Measurements from ENCODE around the gene CHMP1B.
"Not testable (repeated sequence)": the region's sequence is repeated elsewhere in the genome, so short reads cannot be mapped to it uniquely, and the experiment has no call there.

CHMP1B gene

DNA sequence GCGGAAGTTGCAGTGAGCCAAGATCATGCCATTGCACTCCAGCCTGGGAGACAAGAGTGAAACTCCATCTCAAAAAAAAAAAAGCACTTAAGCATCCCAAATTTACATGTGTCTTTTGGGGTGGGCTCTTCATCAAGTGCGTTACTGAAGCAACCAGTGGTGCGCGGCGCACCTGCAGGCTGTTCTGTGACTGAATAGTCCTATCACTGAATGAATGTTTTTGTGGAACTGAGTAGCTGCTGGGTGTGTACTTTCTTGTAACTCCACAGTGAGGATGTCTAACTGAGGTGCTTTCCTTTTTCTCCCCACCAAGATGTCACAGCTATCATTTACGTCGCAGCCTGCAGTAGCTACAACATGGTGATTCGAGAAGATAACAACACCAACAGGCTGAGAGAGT lies 17.0 kb downstream of the CHMP1B start:
- no peak for DNase-seq (ENCODE audit: low read depth, low spot score)

DNA sequence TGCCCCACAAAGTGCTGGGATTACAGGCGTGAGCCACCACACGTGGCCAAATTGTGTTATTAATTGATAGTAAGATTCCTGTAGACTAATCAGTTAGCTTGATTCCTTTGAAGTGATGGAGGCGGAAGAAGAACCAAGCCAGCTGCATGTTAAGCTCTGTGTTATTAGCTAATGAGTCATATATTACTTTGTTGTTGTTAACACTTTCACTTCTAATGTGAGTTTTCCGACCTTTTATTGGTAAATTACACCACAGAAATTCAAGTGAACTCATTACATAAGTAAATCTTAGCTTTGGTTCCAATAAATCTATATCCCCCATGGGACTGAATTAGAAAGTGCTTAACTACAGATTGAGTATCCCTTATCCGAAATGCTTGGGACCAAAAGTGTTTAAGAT lies 20.3 kb downstream of the CHMP1B start:
- no peak for DNase-seq (ENCODE audit: low read depth, low spot score)

DNA sequence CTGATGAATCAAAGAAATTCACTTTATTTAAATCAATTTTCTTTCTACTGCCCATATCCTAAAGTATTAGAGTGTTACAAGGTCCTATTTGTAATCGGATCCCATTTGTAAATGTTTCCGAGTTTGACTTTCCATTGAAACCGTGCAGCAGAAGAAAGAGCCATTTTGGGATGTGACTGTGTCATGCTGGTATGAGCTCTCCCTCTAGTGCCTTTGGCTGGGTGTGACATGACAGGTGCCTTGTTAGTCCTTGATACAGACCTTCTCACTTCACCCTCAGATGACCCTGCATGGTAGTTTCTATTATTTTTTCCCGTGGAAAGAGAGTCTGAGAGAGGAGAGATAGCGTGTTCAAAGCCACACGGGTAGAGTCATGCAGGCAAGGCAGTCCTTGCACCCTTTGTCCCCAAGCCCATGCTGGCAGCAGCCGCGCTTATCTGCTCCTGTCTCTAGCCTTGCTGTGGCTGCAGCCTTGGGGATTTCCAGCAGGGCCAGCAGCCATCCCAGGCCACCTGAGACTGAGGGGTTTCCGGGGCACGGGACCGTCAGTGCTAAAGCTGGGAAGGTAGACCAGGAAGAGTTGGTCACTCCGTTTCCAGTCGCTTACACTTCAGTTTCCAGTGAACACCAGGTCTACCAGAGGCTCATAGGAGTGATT lies 21.4 kb downstream of the CHMP1B start:
- DNase-seq (ENCODE audit: low read depth, low spot score): no peak

DNA sequence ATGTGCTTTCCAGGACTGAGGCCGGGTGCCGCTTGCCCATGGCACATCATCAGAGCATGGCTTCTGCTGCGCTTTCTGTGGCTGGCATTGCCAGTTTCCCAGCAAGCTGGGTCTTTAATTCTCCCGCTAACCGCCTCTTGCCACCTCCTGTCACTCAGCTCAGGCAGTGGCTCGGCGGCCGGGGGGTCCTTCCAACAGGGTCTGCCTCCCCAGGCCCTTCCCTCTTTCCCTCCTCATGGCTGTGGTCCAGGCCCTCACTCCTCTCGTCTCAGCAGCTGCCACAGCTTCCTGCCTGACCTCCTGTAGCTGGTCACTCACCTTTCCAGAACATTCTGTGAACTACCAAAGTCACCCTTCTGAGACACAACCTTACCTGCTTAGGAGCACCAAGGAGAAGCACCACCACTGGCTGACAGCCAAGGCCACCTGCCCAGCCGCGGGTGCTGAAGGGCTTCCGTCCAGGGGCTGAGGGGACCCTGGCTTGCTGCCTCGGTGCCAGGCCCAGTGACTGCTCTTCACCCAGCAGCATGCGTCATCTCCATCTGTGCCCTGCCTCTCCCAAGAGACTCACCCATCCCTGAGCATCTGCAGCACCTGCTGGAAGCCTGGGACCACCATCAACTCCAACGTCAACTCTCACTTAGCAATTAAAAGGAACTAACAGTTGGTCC lies 22.6 kb downstream of the CHMP1B start:
- DNase-seq (ENCODE audit: low read depth, low spot score): no peak

DNA sequence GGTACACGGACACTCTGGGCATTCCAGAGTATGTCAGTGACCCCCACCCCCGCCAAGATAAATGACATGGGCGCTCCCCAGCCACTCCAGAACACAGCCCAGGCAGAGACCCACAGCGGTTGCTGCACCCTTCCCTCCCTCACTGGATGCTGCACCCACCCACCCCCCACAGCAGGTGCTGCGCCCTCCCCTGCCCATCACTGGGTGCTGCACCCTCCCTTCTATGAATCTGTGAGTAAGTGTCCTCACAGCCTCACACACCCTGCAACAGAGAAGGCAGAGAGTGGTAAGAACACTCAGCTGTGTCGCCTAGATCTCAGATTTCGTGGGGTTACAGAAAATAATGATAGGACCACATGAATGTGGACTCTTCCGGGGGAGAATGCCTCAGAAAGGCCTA lies 23.5 kb downstream of the CHMP1B start:
- no peak for DNase-seq (ENCODE audit: low read depth, low spot score)

DNA sequence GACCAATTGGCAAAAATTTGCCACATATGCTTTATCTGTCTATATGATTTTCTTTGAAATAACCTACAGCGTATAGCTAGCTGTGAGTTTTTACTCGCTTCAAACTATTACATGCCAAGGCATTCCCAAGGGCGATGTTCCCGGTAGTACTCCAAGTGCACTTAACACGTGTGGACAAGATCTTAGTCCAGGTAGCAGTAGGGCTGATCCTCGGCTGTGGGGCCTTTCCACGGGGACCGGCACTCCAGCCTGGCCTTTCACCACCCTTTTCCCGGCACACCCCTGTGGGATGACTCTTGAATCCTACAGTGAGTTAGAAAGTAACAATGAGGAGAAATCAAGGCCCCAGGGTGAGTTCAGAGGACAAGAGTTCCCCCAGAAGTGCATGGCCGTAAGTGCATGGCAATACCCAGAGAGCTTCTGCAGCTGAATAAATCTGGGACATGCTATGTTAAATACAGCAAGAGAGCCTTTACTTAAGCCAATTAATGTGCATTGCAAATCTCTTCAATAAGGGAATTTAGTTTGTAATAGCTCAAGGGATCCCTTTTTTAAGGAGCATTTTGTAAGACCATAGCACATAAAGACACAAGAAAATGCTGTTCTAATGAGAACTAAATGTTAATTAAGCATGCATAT lies 26.4 kb downstream of the CHMP1B start:
- DNase-seq (ENCODE audit: low read depth, low spot score): no peak

DNA sequence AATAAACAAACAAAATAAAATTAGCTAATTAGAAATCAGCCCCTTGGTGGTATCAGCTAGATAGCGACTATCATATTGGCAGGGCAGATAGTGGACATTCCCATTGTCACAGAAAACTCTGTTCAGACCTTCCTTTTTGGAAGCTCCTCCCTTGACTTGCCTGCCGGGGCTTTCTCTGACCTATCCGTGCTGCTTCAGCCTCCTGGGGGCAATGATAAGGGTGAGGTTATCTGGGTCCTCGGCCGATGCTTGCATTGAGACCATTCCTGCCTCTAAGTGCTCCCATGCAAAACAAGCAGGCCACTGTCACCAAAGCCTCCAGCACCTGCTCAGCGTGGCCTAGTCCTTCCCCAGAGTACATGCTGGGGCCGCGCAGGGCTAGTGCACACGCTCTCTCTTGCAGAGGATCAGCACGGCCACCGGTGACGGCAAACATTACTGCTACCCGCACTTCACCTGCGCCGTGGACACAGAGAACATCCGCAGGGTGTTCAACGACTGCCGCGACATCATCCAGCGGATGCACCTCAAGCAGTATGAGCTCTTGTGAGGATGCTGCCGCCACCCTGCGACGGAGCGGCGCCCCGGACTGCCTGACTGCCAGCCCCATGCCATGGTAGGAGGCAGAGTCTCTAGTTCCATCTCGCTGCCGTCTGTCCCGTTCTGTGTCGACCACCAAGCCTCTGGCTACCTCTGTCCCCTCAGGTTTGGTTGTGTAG lies 29.5 kb downstream of the CHMP1B start:
- DNase-seq (ENCODE audit: low read depth, low spot score): no peak

DNA sequence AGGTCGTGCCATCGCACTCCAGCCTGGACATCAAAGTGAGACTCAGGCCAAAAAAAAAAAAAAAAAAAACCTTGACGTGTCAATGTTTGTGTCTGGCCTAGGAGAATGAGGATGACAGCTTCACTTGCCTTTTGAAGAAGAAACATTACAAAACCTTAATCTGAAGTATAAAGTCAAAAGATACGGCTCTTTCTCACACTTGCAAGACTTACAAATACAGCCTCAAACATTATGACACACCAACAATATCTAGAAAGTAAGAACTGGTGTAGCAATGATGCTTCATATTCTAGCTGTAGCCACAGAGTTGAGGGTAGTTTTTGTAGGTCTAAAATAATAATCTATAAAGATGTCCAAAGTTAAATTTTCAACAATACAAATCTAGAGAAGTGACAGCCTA lies 31.4 kb downstream of the CHMP1B start:
- DNase-seq (ENCODE audit: low read depth, low spot score): no peak

DNA sequence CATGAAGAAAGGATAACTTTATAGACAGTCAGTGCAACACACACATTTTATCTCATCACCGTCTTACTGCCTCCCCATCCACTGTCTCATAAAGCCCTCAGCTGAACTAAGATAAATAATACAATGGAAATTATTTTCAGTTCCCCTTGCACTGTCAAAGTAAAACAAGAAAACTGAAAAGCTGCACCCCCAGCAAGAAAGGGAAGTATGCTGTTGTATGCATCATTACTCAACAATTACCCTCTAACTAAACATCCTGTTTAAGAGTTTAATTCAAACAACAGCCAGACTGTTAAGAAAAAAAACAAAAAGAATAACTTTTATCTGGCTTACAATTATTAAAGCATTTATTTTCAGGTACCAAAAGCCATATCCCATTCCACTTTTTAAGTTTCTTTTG lies 31.9 kb downstream of the CHMP1B start:
- no peak for DNase-seq (ENCODE audit: low read depth, low spot score)

DNA sequence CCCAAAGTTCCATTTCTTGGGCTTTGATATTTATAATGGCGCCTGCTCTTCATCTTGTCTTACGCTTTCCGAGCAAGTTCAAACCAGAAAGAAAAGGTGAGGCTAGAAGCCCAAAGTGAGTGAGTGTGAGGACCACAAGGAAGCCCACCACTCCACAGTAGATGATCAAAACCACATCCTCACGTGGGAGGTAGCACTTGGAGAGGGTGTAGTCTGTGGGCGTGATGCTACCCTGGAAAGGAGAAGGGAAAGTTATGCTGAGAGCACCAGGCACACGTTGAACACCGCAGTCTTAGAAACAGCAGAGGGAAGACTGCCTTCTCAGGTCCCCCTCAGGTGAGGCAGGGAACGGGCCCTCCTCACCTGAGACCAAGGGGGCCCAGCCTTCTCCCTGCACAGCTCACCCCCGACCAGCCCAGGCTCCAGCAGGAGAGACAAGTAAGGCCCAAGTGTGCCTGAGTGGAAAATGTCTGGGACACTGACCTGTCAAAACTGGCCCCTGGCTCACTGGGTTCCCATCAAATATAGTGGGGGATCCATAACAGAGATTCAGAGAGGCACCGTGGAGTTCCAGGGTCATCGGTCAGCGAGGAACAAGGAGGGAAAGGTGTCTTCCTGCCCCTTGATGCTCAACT lies 33.3 kb downstream of the CHMP1B start:
- no peak for DNase-seq (ENCODE audit: low read depth, low spot score)

DNA sequence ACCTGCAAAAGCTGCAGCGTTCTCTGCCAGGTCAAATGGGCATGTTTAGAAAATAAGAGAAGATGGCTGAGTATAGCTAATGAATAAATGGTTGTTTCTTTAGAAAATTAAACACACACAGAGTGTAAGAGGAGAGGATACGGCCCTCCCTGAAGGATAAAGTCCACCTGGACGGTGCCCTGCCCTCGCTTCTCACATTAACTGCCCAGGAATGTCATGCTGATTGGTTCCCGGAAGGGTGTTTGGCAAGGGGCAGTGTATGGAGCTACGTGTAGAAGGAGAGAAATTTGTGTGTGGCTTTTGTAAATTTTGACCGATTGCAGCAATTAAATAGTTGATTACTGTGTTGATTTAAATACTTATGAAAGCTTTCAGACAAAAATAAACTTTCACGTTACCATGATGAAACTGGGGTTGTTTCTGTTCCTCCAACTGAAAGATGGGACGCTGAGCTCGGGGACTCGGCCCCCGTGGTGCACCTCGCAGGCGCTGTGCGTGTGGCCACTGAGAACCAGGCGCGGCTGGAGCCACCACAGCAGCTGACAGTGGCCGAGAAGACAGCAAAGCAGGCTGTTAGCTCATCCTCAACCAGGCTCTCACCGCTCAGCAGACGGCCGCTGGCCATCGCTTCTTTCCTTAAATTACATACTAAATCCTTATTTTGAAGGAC lies 34.2 kb downstream of the CHMP1B start:
- no peak for DNase-seq (ENCODE audit: low read depth, low spot score)

DNA sequence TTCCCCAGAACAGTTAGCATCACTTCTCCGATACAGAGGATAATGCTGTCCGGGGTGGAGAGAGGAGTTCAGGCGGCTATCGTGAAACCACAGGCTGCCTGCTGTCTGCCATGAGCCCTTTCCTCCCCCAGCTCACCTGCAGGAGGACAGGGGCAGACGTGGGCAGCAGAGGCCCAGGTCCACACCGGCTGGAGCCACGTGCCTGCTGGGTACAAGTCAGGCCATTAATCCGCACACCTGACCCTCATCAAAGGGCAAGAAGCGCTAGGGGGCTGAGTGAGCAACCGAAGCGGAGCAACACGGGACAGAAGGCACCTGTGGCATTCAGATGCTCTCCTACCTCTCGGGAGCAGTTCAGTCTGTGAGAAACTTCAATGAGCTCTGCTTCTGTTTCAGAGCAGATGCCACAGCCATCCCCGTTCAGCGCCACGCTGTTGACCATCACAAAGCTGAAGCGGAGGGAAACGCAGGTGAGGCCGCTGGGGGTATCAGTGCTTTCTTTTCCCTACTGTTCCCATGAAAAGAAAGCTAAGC lies 35.4 kb downstream of the CHMP1B start:
- DNase-seq (ENCODE audit: low read depth, low spot score): no peak

DNA sequence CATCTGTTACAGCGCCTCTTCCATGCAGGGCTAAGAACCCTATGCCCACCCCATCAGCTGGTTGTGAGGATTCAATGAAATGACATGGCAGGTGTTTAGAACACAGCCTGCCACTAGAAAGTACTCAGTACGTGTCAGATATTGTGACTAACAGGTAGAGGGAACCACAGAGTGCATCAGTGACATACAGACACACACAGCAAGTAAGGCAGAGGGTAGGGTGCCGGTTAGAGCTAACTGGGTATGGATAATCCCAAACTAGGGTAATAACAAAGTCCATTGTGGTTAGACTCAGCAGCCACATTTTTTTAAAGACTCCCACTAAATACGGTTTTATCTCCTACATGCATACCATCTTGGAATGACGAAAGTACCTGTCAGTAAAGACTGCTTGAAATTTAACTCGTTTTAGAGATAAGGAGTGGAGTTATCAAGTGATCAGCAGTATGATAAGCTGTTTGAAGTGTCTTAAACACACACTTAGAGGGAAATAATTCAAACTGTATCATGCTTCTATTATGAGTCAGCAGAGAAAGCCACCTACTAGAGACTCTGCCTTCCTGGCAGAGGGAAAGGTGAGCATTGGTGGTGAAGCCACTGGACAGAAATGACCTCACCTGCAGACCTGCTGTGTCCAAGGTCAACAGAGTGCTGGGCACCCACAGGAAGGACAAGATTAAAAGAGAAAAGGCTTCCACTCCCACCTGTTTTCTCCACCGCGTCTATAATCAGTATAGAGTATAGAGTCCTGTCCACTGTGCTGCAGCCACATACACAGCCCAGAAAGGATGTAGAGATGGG lies 36.3 kb downstream of the CHMP1B start:
- no peak for DNase-seq (ENCODE audit: low read depth, low spot score)

DNA sequence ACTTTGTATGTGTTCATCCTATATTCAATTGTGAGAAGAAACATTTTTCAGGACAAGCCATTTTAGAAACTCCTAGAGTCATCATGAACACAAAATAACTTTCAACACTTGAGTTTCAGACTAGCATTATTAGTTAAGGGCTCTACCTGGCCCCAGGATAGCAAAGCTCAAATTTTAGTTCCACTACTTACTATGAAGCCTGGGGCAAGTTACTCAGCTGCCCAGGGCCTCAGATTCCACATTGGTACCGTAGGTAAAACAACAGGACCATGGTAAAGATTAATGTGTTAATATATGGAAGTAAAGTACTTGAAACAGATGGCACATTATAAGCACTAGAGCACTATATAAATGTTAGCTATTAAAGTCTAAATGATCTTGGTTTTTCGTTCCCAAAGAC lies 37.5 kb downstream of the CHMP1B start:
- no peak for DNase-seq (ENCODE audit: low read depth, low spot score)

DNA sequence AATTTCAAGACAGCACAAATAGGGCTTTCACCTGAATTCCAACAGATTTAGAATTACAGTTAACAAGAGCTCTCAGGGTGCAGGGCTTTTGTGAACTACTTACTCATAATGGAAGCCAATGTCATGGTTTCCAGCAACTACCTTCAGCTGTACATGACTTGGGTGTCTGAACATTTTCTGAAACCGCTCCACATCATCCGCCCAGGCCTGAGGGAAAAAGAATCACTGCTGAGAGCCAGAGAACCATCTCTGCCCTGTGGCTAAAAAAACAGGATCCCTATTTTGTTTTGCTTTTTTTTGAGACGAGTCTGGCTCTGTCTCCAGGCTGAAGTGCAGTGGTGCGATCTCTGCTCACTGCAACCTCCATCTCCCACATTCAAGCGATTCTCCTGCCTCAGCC lies 38.1 kb downstream of the CHMP1B start:
- DNase-seq (ENCODE audit: low read depth, low spot score): no peak

DNA sequence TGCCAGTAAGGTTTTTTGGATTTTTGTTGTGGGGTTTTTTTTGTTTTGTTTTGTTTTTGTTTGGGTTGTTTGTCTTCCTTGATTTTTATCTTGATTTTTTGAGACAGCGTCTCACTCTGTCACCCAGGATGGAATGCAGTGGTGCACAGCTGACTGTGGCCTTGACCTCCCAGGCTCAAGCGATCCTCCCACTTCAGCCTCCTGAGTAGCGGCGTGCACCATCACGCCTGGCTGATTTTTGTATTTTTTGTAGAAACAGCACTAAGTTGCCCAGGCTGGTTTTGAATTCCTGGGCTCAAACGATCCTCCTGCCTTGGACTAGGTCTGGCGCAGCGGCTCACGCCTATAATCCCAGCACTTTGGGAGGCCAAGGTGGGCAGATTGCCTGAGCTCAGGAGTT lies 40.5 kb downstream of the CHMP1B start:
- no peak for DNase-seq (ENCODE audit: low read depth, low spot score)

DNA sequence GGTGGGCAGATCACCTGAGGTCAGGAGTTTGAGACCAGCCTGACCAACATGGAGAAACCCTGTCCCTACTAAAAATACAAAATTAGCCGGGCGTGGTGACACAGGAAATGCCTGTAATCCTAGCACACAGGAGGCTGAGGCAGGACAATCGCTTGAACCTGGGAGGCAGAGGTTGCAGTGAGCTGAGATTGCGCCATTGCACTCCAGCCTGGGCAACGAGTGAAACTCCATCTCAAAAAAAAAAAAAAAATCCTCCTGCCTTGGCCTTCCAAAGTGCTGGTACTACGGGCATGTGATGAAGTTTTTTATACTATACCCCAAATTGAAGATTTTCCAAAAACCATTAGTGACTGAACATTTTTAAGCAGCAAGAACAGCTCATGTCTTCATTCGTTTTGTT lies 41.2 kb downstream of the CHMP1B start:
- not testable (repeated sequence) for DNase-seq (ENCODE audit: low read depth, low spot score)

DNA sequence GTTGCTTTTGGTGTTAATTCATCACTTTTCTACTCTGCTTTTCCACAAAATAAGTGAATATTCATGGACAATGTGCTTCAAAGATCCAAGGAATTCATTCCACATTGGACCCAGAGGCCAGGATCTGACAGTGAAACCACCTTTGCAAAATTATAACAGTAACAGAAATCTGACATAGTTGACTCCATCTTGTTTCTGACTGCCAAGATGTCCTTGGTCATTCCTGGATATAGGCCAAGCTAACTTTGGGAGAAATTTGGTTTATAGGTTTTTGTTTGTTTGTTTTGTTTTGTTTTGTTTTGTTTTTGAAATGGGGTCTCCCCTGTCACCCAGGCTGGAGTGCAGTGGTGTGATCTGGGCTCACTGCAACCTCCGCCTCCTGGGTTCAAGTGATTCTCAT lies 46.6 kb downstream of the CHMP1B start:
- DNase-seq (ENCODE audit: low read depth, low spot score): no peak

DNA sequence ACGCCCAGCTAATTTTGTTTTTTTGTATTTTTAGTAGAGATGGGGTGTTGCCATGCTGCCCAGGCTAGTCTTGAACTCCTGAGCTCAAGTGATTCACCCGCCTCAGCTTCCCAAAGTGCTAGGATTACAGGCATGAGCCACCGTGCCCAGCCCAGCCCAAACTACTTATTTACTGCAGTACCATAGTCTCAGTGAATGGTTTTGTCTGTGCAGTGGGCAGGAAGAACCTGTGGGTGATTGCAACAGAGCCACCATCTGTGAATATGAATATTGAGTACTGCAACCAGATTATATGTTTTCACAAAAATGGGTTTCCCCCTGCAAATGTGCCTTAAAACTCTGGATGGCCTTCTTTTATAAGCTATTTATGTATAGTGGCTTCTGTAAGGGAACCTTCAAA lies 47.9 kb downstream of the CHMP1B start:
- no peak for DNase-seq (ENCODE audit: low read depth, low spot score)

DNA sequence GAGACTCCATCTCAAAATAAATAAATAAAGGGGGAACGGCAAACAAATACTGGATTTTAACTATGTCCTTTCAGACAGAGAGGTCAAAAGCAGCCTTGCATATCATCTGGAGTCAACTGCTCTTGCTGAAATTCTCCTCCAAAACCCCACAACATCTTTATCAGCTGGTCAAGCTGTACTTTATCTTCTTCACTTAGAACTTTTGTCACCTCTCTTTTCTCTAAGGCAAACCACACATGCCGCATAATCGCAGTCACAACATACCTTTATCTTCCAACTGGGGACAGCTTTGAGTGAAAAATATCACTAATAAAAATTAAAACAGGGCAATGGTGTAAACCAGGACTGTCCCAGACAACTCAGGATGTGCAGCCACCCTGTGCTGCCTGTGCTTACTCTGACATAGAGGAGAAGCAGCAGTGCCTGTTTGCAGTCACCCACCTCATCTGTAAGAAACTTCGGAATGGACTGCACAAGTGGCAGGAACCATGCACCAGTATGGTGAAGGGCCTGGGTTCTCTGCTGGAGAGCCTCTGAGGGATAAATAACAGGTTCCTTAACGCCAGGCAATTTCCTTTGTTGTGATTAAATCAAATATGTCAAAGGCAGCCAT lies 50.7 kb downstream of the CHMP1B start:
- DNase-seq (ENCODE audit: low read depth, low spot score): no peak

Measured in iPS DF 19.7 (cell line).